Fibroblast of the aortic adventitia (primary cell): Measurements from ENCODE around the gene OSBPL5. TPM values are rescaled to one million over a fixed set of nuclear protein-coding genes. Genes with fewer than 3 reads are reported as not detected.

Source experiments
- DNase-seq: peaks from one replicate; pipeline ENCODE4 v3.0.0-alpha.2; 2010; ENCODE audit warnings: low read depth
- H3K4me3 ChIP-seq: 2 replicates; pipeline ENCODE4 v1.5.1; 2011; ENCODE audit warnings: low read depth, mild to moderate bottlenecking, control low read depth, low read length, moderate library complexity
- CTCF ChIP-seq: IDR thresholded peaks from 2 replicates; pipeline ENCODE4 v1.5.1; 2011; ENCODE audit warnings: mild to moderate bottlenecking, low read length, control low read depth, inconsistent platforms; ENCODE audit not compliant: insufficient read depth
- total RNA-seq: library from RNA; depleted of rRNA; stranded (reverse); fragments of >200 nt; gene quantifications from 2 replicates; pipeline ENCODE4 v1.2.3, GENCODE V29; 2012; ENCODE audit warnings: low replicate concordance

OSBPL5 gene
- total RNA-seq, 1 donor = 24.8 TPM

DNA sequence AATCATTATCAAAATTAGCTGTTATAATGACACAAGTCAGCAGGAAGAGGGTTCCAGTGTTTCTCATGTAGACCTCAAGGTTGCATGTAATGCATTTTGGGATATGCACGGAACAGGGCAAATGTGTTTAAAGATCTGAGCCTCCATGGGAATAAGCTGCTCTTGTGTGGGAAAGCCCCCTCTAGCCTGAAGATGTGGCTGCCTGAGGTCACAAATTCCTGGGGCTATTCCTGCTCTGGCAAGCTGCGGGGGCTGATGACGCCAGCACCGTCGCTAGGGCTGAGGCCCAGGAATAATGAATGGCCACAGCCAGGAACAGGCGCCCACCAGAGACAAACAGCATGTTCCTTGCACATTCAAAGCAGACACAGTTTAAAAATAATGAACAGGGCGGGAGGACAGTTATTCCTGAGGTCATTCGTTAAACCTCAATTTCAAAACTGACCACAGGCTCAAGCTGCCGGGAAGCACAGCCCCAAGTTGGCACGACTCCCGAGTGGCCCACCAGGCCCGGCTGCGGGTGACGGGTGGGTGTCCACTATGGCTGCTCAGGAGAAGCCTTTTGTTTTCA, 11.7 kb downstream of the OSBPL5 start:
- no peak overlapping the region for H3K4me3 ChIP-seq
- TF ChIP-seq CTCF = no peak
- peak; percentile 89 for DNase-seq

GRCh38 chr11:3152471-3153110, 12.5 kb downstream of the OSBPL5 start:
- H3K4me3 ChIP-seq = no peak overlapping the region
- no peak for TF ChIP-seq CTCF
- DNase-seq = no peak

DNA sequence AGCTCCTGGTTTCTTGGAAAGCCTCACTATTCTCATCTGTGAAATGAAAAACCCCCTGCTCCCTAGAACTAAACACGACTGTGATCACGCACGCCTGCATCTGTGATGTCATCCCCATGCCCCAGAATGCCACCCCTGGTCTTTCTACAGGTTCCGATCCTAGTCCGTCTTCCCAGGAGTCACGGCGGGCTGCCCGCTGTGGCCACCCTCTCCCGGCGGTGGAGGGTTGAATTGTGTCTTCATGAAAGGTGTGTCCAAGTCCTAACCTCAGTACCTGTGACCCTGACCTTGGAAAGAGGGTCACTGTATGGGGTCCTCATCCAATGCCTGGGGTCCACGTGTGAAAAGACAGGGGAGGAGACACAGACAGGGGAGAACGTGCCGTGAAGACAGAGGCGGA, 14.4 kb downstream of the OSBPL5 start:
- DNase-seq = no peak
- TF ChIP-seq CTCF = no peak

GRCh38 chr11:3149852-3150188, 15.3 kb downstream of the OSBPL5 start:
- no peak for DNase-seq
- H3K4me3 ChIP-seq = no peak overlapping the region
- no peak for TF ChIP-seq CTCF

More for the DNA sequence above, 14.4 kb downstream of the OSBPL5 start:
- no peak overlapping the region for H3K4me3 ChIP-seq

GRCh38 chr11:3148990-3149851, 15.9 kb downstream of the OSBPL5 start:
- H3K4me3 ChIP-seq = no peak overlapping the region
- no peak for TF ChIP-seq CTCF
- no peak for DNase-seq

DNA sequence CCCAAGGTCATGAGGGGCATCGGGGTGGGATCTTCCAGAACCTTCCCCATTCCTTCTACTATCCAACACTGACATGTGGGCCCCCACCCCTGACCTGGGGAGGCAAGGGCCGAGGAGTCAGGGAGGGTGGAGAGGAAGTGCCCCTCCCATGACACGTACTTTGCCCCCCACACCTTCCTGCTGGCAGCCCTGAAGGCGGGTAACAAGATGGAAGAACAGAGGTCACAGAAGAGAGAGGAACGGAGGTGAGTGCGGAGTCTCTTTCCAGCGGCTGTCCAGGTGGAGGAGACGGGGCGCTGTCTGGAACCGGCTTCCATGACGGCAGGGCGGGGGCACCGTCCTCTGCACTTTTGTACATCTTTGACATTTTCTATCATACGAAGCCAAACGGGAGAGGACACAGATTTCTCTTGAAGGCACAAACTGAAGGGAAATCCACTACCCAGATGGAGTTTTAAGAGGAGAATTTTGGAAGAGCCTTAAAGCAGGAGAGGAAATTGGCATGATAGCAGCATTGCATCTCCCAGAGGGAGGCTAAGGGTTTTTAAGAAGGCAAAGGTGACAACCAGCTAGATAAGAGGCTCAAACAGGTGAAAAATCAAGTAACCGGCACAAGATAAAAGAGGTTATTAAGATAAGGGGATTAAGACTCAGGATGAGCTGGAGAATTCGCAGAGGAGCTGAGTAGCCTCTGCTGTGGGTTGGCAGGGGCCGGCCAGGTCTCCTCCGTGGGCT, 16.7 kb downstream of the OSBPL5 start:
- no peak overlapping the region for H3K4me3 ChIP-seq
- no peak for TF ChIP-seq CTCF
- DNase-seq = no peak
